Stimulated activated effector memory CD8-positive, alpha-beta T cell treated with anti-CD3 and anti-CD28 coated beads, Interleukin-12 subunit alpha, Interleukin-12 subunit beta, amount 100 ng/mL, for 72 hours (primary cell): ENCODE data around the gene ZNF138.

Source experiments
- ATAC-seq: fragments of 150-1000 bp; cut with Tn5 transposase; 2 replicates; pipeline ENCODE4 v1.10.0; 2021
- DNase-seq, 2 donors: peaks; one replicate each; pipeline ENCODE4 v3.0.0; 2021 to 2022; ENCODE audit warnings: low spot score in 2 of 2
- H3K27ac Mint-ChIP-seq: one replicate; pipeline ENCODE4 v1.8.0; 2022; ENCODE audit warnings: mild to moderate bottlenecking, mixed read lengths
- H3K36me3 Mint-ChIP-seq: one replicate; pipeline ENCODE4 v1.8.0; 2022; ENCODE audit warnings: mild to moderate bottlenecking, mixed read lengths
- H3K4me1 Mint-ChIP-seq: one replicate; pipeline ENCODE4 v1.8.0; 2022; ENCODE audit warnings: mixed read lengths
- H3K4me3 Mint-ChIP-seq: one replicate; pipeline ENCODE4 v1.8.0; 2022; ENCODE audit warnings: mild to moderate bottlenecking, mixed read lengths
- H3K9me3 Mint-ChIP-seq: one replicate; pipeline ENCODE4 v1.8.0; 2022; ENCODE audit warnings: mixed read lengths

The ZNF138 gene

GRCh38 chr7:64867863-64868440, 73.7 kb downstream of the ZNF138 start:
- ATAC-seq (no peak), DNase-seq (no peak)
- Mint-ChIP-seq H3K4me3 (no peak overlapping the region), H3K4me1 (no peaks in the 10 kb centered on the region), H3K27ac (no peak overlapping the region), H3K36me3 (no peaks in the 10 kb centered on the region), H3K9me3 (peaks cover under 1% of the 10 kb centered on the region)

GRCh38 chr7:64868499-64868898, 74.3 kb downstream of the ZNF138 start:
- H3K27ac Mint-ChIP-seq, result no peak overlapping the region
- no peaks in the 10 kb centered on the region for H3K9me3 Mint-ChIP-seq
- H3K4me1 Mint-ChIP-seq, result no peaks in the 10 kb centered on the region
- H3K4me3 Mint-ChIP-seq, result no peak overlapping the region
- DNase-seq, result no peak
- H3K36me3 Mint-ChIP-seq, result no peaks in the 10 kb centered on the region
- no peak for ATAC-seq

- no peaks in the 10 kb centered on the region for H3K36me3 Mint-ChIP-seq
- DNase-seq (no peak), ATAC-seq (no peak)
- no peak overlapping the region for H3K4me3 Mint-ChIP-seq
- H3K9me3 Mint-ChIP-seq, result no peaks in the 10 kb centered on the region
- no peaks in the 10 kb centered on the region for H3K4me1 Mint-ChIP-seq
- H3K27ac Mint-ChIP-seq, result no peak overlapping the region
Observed at GRCh38 chr7:64869121-64869725, 75.0 kb downstream of the ZNF138 start.

GRCh38 chr7:64869912-64870562, 75.8 kb downstream of the ZNF138 start:
- Mint-ChIP-seq H3K27ac (no peak overlapping the region), H3K4me1 (no peaks in the 10 kb centered on the region), H3K4me3 (no peak overlapping the region), H3K36me3 (no peaks in the 10 kb centered on the region), H3K9me3 (no peaks in the 10 kb centered on the region)
- DNase-seq (no peak), ATAC-seq (no peak)

DNA sequence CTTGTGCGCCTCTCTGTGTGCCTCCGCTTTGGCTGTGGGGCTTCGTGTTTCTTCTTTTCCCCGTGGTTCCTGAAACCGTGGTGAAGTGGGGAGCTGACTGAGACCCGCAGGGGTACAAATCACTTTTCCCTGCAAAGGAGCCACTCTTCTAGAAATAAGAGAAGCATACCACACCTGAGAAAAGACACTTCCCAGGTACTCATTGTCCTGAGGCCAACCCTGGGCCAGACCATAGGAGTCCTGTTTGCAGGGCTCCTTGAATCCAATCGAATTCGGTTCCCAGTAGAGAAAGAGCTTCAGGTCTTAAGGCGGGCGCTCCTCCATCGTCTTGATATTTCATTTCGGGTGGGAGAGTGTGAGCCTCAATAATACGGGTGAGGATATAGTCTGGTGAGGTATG, 76.4 kb downstream of the ZNF138 start:
- Mint-ChIP-seq H3K27ac (no peak overlapping the region), H3K4me3 (no peak overlapping the region), H3K9me3 (no peaks in the 10 kb centered on the region), H3K36me3 (no peaks in the 10 kb centered on the region), H3K4me1 (no peaks in the 10 kb centered on the region)
- DNase-seq, result no peak
- ATAC-seq, result no peak

DNA sequence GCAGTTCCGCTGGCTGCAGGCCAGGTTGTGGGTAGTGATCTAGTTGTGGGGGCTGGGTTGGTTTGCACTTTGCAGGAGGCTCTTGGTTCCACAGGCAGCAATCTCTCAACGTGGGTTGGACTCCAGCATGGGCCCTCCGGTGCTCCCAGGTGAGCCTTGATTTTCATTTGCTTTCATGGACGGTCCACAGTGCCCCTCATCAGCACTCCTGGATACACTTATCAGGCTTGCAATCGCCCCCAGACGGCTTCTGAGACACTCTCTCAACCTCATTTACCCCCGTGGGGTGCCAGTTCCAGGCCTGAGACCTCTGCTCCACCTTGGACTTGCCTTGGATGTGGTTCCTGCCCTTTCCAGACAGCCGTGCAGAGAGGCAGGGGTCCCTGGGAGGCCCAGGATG, 77.5 kb downstream of the ZNF138 start:
- H3K9me3 Mint-ChIP-seq, result no peaks in the 10 kb centered on the region
- H3K27ac Mint-ChIP-seq, result no peak overlapping the region
- no peaks in the 10 kb centered on the region for H3K36me3 Mint-ChIP-seq
- H3K4me3 Mint-ChIP-seq, result no peak overlapping the region
- no peak for ATAC-seq
- H3K4me1 Mint-ChIP-seq, result no peaks in the 10 kb centered on the region
- no peak for DNase-seq

GRCh38 chr7:64872351-64873154, 78.3 kb downstream of the ZNF138 start:
- Mint-ChIP-seq H3K9me3 (no peaks in the 10 kb centered on the region), H3K4me3 (no peak overlapping the region), H3K27ac (no peak overlapping the region)

DNA sequence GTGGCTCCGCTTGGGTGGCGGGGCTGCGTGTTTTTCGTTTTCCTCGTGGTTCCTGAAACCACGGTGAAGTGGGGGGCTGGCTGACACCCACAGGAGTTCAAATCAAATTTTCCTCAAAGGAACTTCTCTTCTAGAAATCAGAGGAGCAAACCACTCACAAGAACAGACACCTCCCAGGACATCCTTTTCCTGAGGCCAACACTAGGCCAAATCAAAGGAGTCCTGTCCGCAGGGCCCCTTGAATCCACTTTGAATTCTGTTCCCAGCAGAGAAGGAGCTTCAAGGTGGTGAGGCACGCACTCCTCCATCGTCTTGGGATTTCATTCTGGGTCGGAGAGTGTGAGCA, 78.9 kb downstream of the ZNF138 start:
- no peaks in the 10 kb centered on the region for H3K36me3 Mint-ChIP-seq
- no peak overlapping the region for H3K27ac Mint-ChIP-seq
- DNase-seq (no peak), ATAC-seq (no peak)
- no peak overlapping the region for H3K4me3 Mint-ChIP-seq
- H3K4me1 Mint-ChIP-seq, result peaks cover 12% of the 10 kb centered on the region
- H3K9me3 Mint-ChIP-seq, result no peaks in the 10 kb centered on the region

More at GRCh38 chr7:64872351-64873154, 78.3 kb downstream of the ZNF138 start:
- peaks cover 6% of the 10 kb centered on the region for H3K4me1 Mint-ChIP-seq
- DNase-seq (no peak), ATAC-seq (no peak)
- no peaks in the 10 kb centered on the region for H3K36me3 Mint-ChIP-seq

DNA sequence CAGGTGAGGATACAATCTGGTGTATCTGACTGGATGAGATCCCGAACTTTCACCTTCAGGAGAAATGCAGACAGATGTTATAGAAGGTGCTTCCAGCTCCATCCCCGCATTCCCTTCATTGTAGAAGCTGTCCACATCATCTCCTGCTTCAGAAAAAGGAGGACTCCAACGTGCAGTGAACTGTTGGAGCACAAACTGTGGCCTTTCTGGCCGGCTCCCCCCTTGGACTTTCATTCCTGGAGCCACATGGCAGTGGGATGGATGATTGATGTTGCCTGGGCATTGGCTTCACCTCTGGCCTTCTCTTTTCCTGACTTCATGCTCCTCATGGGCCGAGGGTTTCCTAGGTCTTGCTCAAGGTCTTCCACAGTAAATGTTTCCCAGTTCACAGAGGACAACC, 79.3 kb downstream of the ZNF138 start:
- ATAC-seq (no peak), DNase-seq (peak in 1 of 2 donors; percentile 41)
- no peaks in the 10 kb centered on the region for H3K36me3 Mint-ChIP-seq
- H3K4me1 Mint-ChIP-seq, result peaks cover 12% of the 10 kb centered on the region
- no peak overlapping the region for H3K27ac Mint-ChIP-seq
- no peaks in the 10 kb centered on the region for H3K9me3 Mint-ChIP-seq
- H3K4me3 Mint-ChIP-seq, result no peak overlapping the region

DNA sequence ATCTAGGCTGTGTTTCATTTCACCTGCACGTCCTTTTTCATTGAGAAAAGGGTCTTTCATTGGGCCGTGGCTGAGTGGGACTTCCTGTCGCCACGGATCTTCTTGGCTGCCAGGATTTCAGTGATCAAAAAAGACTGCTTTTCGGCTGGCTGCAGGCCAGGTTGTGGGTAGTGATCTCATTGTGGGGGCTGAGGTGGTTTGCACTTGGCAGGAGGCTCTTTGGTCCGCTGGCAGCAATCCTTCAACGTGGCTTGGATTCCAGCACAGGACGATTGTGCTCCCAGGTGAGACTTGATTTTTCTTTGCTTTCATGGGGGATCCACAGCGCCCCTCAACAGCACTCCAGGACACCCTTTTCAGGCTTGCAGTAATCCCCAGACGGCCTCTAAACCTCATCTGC, 79.9 kb downstream of the ZNF138 start:
- H3K27ac Mint-ChIP-seq, result no peak overlapping the region
- H3K36me3 Mint-ChIP-seq, result no peaks in the 10 kb centered on the region
- peaks cover 12% of the 10 kb centered on the region for H3K4me1 Mint-ChIP-seq
- DNase-seq (no peak), ATAC-seq (no peak)
- no peaks in the 10 kb centered on the region for H3K9me3 Mint-ChIP-seq
- no peak overlapping the region for H3K4me3 Mint-ChIP-seq

DNA sequence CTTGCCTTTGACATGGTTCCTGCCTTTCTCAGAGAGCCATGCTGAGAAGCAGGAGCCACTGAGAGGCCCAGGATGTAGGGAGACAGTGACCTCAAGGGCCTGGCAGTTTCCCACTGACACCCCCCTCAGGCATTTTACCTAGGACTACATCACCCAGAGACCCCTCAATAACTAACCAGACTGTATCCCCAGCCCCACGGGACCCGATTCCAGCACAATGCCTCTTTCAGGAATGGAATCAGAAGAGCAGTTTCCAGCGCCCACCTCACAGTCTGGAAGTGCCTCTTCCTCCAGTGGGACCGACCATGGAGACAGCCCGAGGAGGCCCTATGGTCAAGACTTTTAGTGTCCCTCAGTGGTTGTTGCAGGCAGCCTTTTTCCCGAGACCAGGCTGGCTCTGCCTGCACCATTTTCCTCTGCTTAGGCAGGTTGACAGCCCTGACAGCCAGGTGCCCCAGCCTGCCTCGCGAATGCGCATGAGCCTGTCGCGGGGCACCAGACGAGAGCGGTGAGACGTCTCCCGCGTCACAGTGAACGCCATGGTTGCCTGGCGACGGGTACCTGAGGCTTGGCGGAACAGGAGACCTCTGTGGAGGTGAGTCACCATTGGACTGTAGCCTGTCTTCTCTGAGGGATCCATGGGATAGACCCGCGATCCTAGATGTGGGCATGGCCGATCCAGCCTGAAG, 80.5 kb downstream of the ZNF138 start:
- Mint-ChIP-seq H3K4me1 (peaks cover 12% of the 10 kb centered on the region), H3K9me3 (no peaks in the 10 kb centered on the region), H3K4me3 (no peak overlapping the region), H3K36me3 (no peaks in the 10 kb centered on the region), H3K27ac (no peak overlapping the region)
- no peak for ATAC-seq
- DNase-seq, result no peak

- Mint-ChIP-seq H3K9me3 (no peaks in the 10 kb centered on the region), H3K4me3 (no peak overlapping the region), H3K36me3 (no peaks in the 10 kb centered on the region), H3K27ac (no peak overlapping the region), H3K4me1 (peaks cover 12% of the 10 kb centered on the region)
- no peak for ATAC-seq
- DNase-seq, result no peak
Observed at GRCh38 chr7:64875258-64875657, 81.0 kb downstream of the ZNF138 start.

DNA sequence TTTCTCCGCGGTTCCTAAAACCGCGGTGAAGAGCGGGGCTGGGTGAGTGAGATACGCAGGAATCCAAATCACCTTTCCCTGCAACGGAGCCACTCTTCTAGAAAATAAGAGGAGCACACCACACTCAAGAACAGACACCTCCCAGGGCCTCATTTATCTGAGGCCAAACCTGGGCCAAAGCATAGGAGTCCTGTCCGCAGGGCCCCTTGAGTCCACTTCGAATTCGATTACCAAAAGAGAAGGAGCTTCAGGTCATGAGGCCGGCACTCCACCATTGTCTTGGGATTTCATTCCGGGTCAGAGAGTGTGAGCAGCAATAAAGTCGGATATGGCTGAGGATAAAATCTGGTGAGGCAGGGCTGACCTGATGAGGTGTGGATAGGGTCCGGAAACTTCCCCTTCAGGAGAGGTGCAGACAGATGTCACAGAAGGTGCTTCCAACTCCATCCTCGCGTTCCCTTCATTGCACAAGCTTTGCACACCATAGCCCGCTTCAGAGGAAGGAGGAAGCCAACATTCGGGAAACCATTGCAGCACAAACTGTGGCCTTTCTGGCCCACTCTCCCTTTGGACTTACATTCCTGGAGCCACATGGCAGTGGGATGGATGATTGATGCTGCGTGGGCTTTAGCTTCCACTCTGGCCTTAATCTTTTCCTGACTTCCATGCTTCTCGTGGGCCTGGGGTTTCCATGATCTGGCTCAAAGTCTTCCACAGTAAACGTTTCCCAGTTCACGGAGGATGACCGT, 81.6 kb downstream of the ZNF138 start:
- no peak overlapping the region for H3K27ac Mint-ChIP-seq
- no peak overlapping the region for H3K4me3 Mint-ChIP-seq
- H3K4me1 Mint-ChIP-seq, result peaks cover 12% of the 10 kb centered on the region
- no peaks in the 10 kb centered on the region for H3K9me3 Mint-ChIP-seq
- DNase-seq (no peak), ATAC-seq (no peak)
- no peaks in the 10 kb centered on the region for H3K36me3 Mint-ChIP-seq

DNA sequence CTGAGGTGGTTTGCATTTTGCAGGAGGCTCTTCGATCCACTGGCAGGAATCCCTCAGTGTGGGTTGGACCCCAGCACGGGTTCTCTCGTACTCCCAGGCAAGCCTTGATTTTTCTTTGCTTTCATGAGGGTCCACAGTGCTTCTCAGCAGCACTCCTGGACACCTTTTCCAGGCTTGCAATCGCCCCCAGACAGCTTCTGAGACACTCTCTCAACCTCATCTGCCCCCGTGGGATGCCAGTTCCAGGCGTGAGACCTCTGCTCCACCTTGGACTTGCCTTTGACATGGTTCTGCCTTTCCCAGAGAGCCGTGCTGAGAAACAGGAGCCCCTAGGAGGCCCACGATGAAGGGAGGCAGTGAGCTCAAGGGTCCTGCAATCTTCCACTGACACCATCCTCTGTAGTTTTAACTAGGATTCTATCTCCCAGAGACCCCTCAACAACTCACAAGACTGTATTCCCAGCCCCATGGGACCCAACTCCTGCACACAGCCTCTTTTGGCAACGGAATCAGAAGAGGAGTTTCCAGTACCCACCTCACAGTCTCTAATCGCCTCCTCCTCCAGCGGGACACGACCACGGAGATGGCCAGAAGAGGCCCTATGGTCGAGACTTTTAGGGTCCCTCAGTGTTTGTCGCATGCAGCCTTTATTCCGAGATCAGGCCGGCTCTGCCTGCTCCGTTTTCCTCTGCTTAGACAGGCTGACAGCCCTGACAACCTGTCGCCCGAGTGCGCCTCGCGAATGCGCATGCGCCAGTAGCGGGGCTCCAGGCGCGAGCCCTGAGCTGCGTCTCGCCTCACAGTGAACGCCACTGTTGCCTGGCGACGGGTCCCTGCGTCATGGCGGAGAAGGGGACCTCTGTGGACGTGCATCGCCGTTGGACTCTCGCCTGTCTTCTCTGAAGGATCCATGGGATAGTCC, 82.8 kb downstream of the ZNF138 start:
- Mint-ChIP-seq H3K27ac (peak overlapping the region; percentile 80), H3K9me3 (no peaks in the 10 kb centered on the region), H3K4me1 (peaks cover 14% of the 10 kb centered on the region), H3K36me3 (no peaks in the 10 kb centered on the region), H3K4me3 (peak overlapping the region; percentile 70)
- ATAC-seq (peak; percentile 90), DNase-seq (peak; percentile 50 to 75)
